ENCODE results near the gene LRRC9. TPM values are rescaled to one million over a fixed set of nuclear protein-coding genes. Genes with fewer than 3 reads are reported as not detected.

Gene LRRC9
- not detected for total RNA-seq

DNA sequence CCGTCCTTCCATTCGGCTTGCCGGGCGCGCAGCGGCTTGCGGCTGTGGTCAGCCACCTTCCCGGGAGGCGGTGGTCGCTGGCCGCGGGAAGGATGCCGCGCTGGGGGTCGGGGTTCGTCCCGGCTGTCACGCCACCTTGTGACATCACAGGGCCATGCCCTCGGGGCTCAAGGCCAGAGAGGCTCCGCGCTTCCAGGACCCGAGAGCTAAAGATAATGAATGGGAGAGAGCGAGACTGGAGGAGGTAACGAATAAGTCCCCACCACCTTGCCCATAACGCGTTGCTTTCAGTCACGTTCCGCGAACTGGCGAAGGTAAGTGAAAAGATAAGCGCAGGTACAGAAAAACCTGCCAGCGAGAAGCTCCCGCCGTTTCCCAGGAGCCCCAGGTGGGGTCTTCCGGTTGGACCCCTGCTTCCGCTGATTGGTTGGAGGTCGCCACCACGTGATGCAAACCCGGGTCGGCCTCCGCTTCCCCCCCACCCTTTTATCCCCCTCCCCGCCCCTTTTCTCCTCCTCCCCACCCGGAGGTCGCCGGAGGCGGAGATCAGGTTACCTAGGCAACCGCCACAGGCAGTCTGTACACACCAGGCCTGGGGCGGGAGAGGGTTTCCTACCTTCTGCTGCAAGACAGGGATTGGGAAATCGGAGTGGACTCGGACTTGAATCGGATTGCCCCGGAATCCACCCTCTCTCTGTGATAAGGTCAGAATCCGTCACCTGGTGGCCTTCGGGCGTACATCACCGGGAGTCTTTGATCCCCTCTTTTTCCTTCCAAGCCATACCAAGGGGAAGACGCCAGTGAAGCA lies at the start of gene LRRC9:
Gene LRRC9, plus strand, starts transcription at position 575 of the 808 bp plus-strand sequence.
- DNase-seq (ENCODE audit: low spot score in 2 of 2): no peak
- no peaks in the 10 kb centered on the region for H3K36me3 ChIP-seq
- peak within 1 kb of the TSS; percentile 21 to 54 (median 44) for H3K4me3 ChIP-seq
- peaks cover 0 to 33% of the 10 kb centered on the region in 2 donors for H3K27me3 ChIP-seq
- 8 to 9% methylated on average over 49 to 52 of the region's 57 CpGs for WGBS, 2 donors
- peaks cover 0 to 14% (median 8%) of the 10 kb centered on the region in 4 donors for H3K4me1 ChIP-seq
- TF ChIP-seq EP300 (IDR thresholded peaks at IDR 0.05) (no peak), POLR2A (IDR thresholded peaks at IDR 0.05) (no peak), CTCF (IDR thresholded peaks at IDR 0.05) (no peak)
- no peak within 1 kb of the TSS for H3K27ac ChIP-seq
- no peaks in the 10 kb centered on the region for H3K9me3 ChIP-seq

DNA sequence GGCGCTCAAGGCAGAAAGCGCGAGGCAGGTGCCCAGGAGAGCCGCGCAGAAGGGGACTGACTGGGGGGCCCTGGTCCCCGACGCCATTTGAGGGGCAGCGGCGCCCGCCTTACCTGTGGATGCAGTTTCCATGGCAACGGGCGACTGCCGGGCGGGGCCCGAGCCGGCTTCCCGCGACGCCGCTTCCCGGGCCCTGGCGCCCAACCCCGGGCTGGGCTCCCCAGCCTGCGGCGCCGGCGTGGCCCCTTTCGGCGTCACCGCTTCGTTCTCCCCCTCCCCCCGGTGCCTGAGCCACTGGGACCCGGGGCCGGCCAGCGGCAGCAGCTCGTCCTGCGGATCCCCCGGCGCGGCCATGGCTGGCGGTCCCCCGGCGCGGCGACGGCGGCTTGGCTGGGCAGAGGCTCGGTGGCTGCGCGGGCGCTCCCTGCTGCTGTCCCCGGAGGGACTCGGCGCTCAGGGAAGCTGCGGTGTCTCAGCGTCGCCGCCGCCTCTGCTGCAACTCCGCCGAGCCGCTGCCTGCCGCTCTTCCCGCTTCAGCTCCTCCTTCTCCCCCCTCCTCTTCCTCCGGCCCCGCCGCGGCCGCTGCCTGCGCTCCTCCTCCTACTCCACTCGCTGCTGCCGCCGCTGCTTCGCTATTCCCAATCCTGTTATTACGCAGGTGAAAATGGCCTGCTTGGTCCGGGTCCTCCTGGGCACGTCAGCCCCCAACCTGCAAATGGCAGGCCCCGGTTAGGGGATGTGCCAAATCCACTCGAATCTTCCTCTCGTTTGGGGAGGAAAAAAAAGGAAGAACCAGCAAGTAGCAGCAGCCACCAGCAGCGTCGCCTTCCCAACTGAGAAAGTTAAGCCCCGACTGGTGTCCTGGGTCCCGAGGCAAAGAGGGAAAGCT lies 49.4 kb upstream of the LRRC9 start, which contains the start of gene RTN1:
Gene RTN1, minus strand, starts transcription at position 500 of the 889 bp plus-strand sequence. Its CDS starts 146 bp downstream, at position 354.
- H3K4me1 ChIP-seq: peaks cover 0 to 19% (median 11%) of the 10 kb centered on the region in 4 donors
- peak within 1 kb of the TSS; percentile 44 to 67 (median 48) for H3K4me3 ChIP-seq
- WGBS, 2 donors: 1% methylated on average over 30 to 54 of the region's 84 CpGs
- no peaks in the 10 kb centered on the region for H3K9me3 ChIP-seq
- H3K27me3 ChIP-seq: peaks cover 0 to 47% of the 10 kb centered on the region in 2 donors
- TF ChIP-seq EP300 (IDR thresholded peaks at IDR 0.05): no peak
- no peak for TF ChIP-seq CTCF (IDR thresholded peaks at IDR 0.05)
- no peak for TF ChIP-seq POLR2A (IDR thresholded peaks at IDR 0.05)
- peak within 1 kb of the TSS in 2 of 4 donors; percentile 3 to 69 for H3K27ac ChIP-seq
- no peaks in the 10 kb centered on the region for H3K36me3 ChIP-seq
- peak; percentile 23 to 35 for DNase-seq (ENCODE audit: low spot score in 2 of 2)

DNA sequence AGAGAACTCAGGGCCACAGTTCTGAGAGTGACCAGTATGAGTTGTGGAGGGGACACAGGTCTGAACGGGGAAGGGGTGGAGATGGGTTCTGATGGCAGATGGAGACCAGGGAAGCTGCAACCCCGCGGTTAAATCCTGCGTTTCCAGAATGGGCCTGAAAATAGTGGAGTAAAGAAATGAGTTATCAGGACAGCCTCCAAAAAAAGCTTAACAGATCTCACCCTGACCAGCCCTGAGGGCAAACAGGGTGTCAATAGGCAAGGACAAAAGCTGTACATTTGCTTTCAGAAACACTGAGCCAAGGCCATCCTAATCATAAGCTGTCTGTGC lies 48.8 kb upstream of the LRRC9 start:
- peaks cover 0 to 19% (median 11%) of the 10 kb centered on the region in 4 donors for H3K4me1 ChIP-seq
- no peak for TF ChIP-seq EP300 (IDR thresholded peaks at IDR 0.05)
- TF ChIP-seq POLR2A (IDR thresholded peaks at IDR 0.05): no peak
- TF ChIP-seq CTCF (IDR thresholded peaks at IDR 0.05): no peak
- no peaks in the 10 kb centered on the region for H3K36me3 ChIP-seq
- peaks cover 0 to 47% of the 10 kb centered on the region in 2 donors for H3K27me3 ChIP-seq
- peak overlapping the region in 2 of 4 donors; percentile 3 to 69 for H3K27ac ChIP-seq
- no peaks in the 10 kb centered on the region for H3K9me3 ChIP-seq
- 0 to 8% methylated on average over 4 of the region's 4 CpGs for WGBS, 2 donors
- peak overlapping the region; percentile 44 to 67 (median 48) for H3K4me3 ChIP-seq
- DNase-seq (ENCODE audit: low spot score in 2 of 2): no peak

GRCh38 chr14:59882957-59883356 lies 37.0 kb upstream of the LRRC9 start:
- WGBS, 2 donors: 32 to 52% methylated on average over 1 of the region's 1 CpG
- Histone ChIP-seq H3K4me1 (no peaks in the 10 kb centered on the region), H3K27me3 (no peaks in the 10 kb centered on the region), H3K9me3 (peaks cover 0 to 13% (median 0%) of the 10 kb centered on the region in 4 donors), H3K36me3 (no peaks in the 10 kb centered on the region), H3K27ac (no peak overlapping the region), H3K4me3 (no peak overlapping the region)
- TF ChIP-seq EP300 (IDR thresholded peaks at IDR 0.05) (no peak), CTCF (IDR thresholded peaks at IDR 0.05) (no peak), POLR2A (IDR thresholded peaks at IDR 0.05) (no peak)
- no peak for DNase-seq (ENCODE audit: low spot score in 2 of 2)
